ENCODE measurements around the gene DOK1. TPM values are rescaled to one million over a fixed set of nuclear protein-coding genes. Genes with fewer than 3 reads are reported as not detected.

DOK1 gene
- 0.97 to 2.0 TPM (median 0.99 TPM) in 3 replicates for polyA plus RNA-seq
- polyA plus RNA-seq (2011; ENCODE audit: low read depth) = not detected
- 0.69 and 1.5 TPM in 2 replicates for polyA plus RNA-seq (2011; cell fraction: cytosol; rRNA removed)
- polyA plus RNA-seq (2011; cell fraction: nucleus; rRNA removed) = 1.3 and 2.4 TPM in 2 replicates
- 0.31 and 2.7 TPM in 2 replicates for polyA plus RNA-seq (2012; ENCODE audit: low replicate concordance)
- 0.58 to 4.0 TPM (median 0.63 TPM) in 3 replicates for polyA minus RNA-seq
- polyA minus RNA-seq (2011; cell fraction: cytosol; rRNA and poly(A)+ RNA removed) = 4.2 TPM
- polyA minus RNA-seq (2011; cell fraction: nucleus; rRNA and poly(A)+ RNA removed) = 1.3 and 1.5 TPM in 2 replicates

- DNase-seq (ENCODE audit: low read depth, low spot score) = no peak
- no peak within 1 kb of the TSS for H3K27ac ChIP-seq (ENCODE audit: control insufficient read depth, insufficient read depth, low read length)
- H3K4me1 ChIP-seq (ENCODE audit: control insufficient read depth, extremely low read depth, insufficient read depth, low read length) = peaks cover 7% of the 10 kb centered on the region
Observed at GRCh38 chr2:74553892-74554819, at the start of gene DOK1, which contains the start of gene LOXL3. DOK1 (plus strand) TSS chr2:74554720; CDS start chr2:74554755, 35 bp downstream. LOXL3 (minus strand) TSS chr2:74553942; CDS start chr2:74552634, 1,308 bp downstream.

DNA sequence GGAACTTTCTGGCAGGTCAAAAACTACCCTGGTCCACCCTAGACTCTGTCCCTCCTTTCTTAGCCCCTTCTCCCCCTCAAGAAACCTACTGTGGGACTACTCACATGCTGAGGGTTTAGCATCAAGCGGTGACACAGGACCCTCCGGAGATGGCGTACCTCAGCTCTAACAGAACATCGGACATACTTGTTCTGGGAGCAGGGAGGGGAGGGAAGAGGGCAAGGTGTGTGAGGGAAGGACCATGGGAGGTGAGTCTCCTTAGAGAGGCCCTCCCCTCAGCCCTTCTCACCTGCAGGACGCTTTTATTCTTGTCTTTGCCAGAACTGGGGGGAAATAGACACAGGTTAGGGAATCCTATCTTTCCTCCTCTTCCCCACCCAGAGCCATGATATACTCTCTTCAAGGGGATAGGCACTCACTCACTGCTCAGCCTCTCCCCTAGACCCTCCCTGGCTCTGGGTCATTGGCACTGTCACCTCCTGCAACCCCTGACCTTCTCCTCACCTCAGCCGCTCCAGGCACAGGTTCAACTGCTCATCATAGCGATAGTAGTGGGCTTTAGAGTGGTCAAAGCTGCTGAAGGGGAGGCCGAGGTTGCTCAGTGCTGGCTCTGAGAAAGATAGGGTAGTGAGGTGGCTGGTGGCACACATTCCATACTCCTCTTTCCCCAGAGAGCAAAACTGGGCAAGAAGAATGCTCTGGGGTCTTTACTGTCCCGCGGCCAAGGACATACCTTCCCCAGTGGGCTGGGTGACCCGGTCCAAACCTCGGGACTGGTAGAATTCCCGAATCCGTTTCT is 48.9 kb upstream of the DOK1 start:
- no peak overlapping the region for H2AFZ ChIP-seq (ENCODE audit: control insufficient read depth, low read length)
- dilution Hi-C loops (cut with MboI; ENCODE audit: extremely low pct_ligation_motif_present, low sequenced_read_pairs) = no loop called here
- no peaks in the 10 kb centered on the region for H3K9me1 ChIP-seq (ENCODE audit: control insufficient read depth, extremely low read depth, insufficient read depth, low read length)
- no peak overlapping the region for H3K9ac ChIP-seq (ENCODE audit: control insufficient read depth, extremely low read depth, insufficient read depth, low read length)
- no peak overlapping the region for H3K27ac ChIP-seq (ENCODE audit: control insufficient read depth, insufficient read depth, low read length)
- no peak for TF ChIP-seq EZH2 (IDR thresholded peaks at IDR 0.05; ENCODE audit: low read length)
- TF ChIP-seq, protein P1, sequence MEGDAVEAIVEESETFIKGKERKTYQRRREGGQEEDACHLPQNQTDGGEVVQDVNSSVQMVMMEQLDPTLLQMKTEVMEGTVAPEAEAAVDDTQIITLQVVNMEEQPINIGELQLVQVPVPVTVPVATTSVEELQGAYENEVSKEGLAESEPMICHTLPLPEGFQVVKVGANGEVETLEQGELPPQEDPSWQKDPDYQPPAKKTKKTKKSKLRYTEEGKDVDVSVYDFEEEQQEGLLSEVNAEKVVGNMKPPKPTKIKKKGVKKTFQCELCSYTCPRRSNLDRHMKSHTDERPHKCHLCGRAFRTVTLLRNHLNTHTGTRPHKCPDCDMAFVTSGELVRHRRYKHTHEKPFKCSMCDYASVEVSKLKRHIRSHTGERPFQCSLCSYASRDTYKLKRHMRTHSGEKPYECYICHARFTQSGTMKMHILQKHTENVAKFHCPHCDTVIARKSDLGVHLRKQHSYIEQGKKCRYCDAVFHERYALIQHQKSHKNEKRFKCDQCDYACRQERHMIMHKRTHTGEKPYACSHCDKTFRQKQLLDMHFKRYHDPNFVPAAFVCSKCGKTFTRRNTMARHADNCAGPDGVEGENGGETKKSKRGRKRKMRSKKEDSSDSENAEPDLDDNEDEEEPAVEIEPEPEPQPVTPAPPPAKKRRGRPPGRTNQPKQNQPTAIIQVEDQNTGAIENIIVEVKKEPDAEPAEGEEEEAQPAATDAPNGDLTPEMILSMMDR (optimal IDR thresholded peaks at IDR 0.05 in 1 of 3, IDR thresholded peaks at IDR 0.05 in 1 of 3, conservative IDR thresholded peaks at IDR 0.05 in 1 of 3; ENCODE audit: extremely low read depth in 1 of 3, insufficient read depth in 2 of 3, low read length in 3 of 3) = no peak
- H3K4me3 ChIP-seq (ENCODE audit: control insufficient read depth in 2 of 3, extremely low read depth in 1 of 3, insufficient read depth in 2 of 3, low read depth in 1 of 3, low read length in 3 of 3) = peak overlapping the region; percentile 40 to 86 (median 41)
- H3K4me2 ChIP-seq (ENCODE audit: control insufficient read depth, extremely low read depth, insufficient read depth, low read depth, low read length) = peak overlapping the region; percentile 97
- H3K79me2 ChIP-seq (ENCODE audit: control insufficient read depth, insufficient read depth, low read length) = peaks cover 16% of the 10 kb centered on the region
- H3K36me3 ChIP-seq (ENCODE audit: control insufficient read depth in 2 of 2, extremely low read depth in 1 of 2, insufficient read depth in 2 of 2, low read length in 2 of 2) = peaks cover 9 to 10% of the 10 kb centered on the region in 2 experiments
- DNase-seq (ENCODE audit: low read depth, low spot score) (no peak), FAIRE-seq (no peak)
- H4K20me1 ChIP-seq (ENCODE audit: control insufficient read depth, extremely low read depth, insufficient read depth, low read length) = no peaks in the 10 kb centered on the region
- H3K27me3 ChIP-seq (ENCODE audit: control insufficient read depth, extremely low read depth, insufficient read depth, low read length) = peaks cover 15% of the 10 kb centered on the region
- H3K9me3 ChIP-seq (ENCODE audit: control insufficient read depth, low read depth, low read length) = no peaks in the 10 kb centered on the region
- peaks cover 33% of the 10 kb centered on the region for H3K4me1 ChIP-seq (ENCODE audit: control insufficient read depth, extremely low read depth, insufficient read depth, low read length)

More at GRCh38 chr2:74553892-74554819, at the start of gene DOK1, which contains the start of gene LOXL3:
- Histone ChIP-seq H3K9ac (ENCODE audit: control insufficient read depth, extremely low read depth, insufficient read depth, low read length) (peak within 1 kb of the TSS; percentile 4), H3K4me3 (ENCODE audit: control insufficient read depth in 2 of 3, extremely low read depth in 1 of 3, insufficient read depth in 2 of 3, low read depth in 1 of 3, low read length in 3 of 3) (peak within 1 kb of the TSS; percentile 46 to 56 (median 46)), H4K20me1 (ENCODE audit: control insufficient read depth, extremely low read depth, insufficient read depth, low read length) (no peaks in the 10 kb centered on the region), H2AFZ (ENCODE audit: control insufficient read depth, low read length) (peak within 1 kb of the TSS; percentile 74), H3K36me3 (ENCODE audit: control insufficient read depth in 2 of 2, extremely low read depth in 1 of 2, insufficient read depth in 2 of 2, low read length in 2 of 2) (no peaks in the 10 kb centered on the region), H3K4me2 (ENCODE audit: control insufficient read depth, extremely low read depth, insufficient read depth, low read depth, low read length) (peak within 1 kb of the TSS; percentile 77), H3K9me3 (ENCODE audit: control insufficient read depth, low read depth, low read length) (no peaks in the 10 kb centered on the region), H3K9me1 (ENCODE audit: control insufficient read depth, extremely low read depth, insufficient read depth, low read length) (no peaks in the 10 kb centered on the region), H3K27me3 (ENCODE audit: control insufficient read depth, extremely low read depth, insufficient read depth, low read length) (peaks cover 16% of the 10 kb centered on the region), H3K79me2 (ENCODE audit: control insufficient read depth, insufficient read depth, low read length) (no peaks in the 10 kb centered on the region)
- no peak for TF ChIP-seq EZH2 (IDR thresholded peaks at IDR 0.05; ENCODE audit: low read length)
- TF ChIP-seq, protein P1 (optimal IDR thresholded peaks at IDR 0.05 in 1 of 3, IDR thresholded peaks at IDR 0.05 in 1 of 3, conservative IDR thresholded peaks at IDR 0.05 in 1 of 3; ENCODE audit: extremely low read depth in 1 of 3, insufficient read depth in 2 of 3, low read length in 3 of 3) = no peak
- dilution Hi-C loops (cut with MboI; ENCODE audit: extremely low pct_ligation_motif_present, low sequenced_read_pairs) = no loop called here
- FAIRE-seq = no peak
